HG03520 (cell line): ENCODE results near the gene AQP5.

Experiments
- ATAC-seq: cut with Tn5 transposase; IDR thresholded peaks from one replicate; pipeline ENCODE4 v1.9.1; 2021; ENCODE audit warnings: mild to moderate bottlenecking, moderate library complexity; ENCODE audit not compliant: unreplicated experiment

Gene AQP5

DNA sequence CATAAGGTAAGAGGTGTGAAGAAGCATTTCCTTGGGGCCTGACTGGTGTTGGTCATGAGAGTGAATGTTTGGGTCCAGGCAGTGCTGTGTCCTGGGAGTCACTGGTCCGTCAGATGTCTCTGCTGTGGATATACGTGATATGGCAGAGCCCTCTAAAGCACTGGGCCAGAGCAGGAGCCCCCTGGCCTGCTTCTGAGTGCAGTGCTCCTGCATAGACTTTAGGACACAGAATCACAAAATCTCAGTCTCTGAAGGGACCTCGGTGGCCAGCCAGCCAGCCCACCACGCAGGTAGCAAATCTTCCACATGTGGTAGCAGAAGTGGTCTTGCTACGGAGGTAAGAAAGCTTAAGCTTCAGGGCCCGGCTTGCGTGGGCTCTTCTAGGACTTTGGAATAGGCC lies 29.6 kb upstream of the AQP5 start:
- ATAC-seq: no peak

DNA sequence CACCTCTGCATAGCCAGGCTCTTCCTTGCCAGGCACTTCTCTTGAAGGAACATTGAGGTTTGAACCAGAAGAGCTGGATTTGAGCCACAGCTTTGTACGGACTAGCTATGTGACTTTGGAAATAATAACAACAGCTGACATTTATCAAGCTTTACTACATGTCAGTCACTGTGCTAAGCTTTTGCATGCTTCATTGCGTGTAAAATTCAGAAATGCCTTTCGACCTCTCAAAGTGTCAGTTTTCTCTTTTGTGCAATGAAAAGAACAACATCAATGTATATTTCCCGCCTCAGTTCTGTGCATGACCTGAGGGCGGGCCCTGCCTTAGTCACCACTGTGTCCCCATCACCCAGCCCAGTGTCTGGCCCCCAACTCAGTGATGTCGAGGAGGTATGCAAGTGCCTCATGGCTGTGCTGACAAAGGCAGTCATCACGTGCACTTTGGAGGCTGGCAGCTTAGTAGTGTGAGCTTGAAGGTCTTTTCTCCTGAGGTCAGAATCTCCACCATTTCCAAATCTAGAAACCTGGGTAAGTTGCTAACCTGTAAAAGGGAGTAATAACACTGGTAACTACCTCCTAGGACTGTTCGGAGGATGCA lies 29.0 kb upstream of the AQP5 start:
- ATAC-seq: no peak

DNA sequence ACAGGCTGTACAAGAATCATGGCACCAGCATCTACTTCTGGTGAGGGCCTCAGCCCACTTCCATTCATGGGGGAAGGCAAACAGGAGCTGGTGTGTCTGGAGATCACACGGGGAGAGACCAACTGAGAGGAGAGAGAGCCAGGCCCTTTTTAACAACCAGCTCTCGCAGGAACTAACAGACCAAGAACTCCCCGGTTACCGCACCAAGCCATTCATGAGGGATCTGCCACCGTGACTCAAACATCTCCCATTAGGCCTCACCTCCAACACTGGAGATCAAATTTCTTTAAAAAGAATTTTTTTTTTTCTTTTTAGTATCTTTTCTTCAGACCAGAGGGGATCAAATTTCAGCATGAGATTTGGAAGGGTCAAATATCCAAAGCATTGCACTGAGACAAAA lies 27.9 kb upstream of the AQP5 start:
- no peak for ATAC-seq

DNA sequence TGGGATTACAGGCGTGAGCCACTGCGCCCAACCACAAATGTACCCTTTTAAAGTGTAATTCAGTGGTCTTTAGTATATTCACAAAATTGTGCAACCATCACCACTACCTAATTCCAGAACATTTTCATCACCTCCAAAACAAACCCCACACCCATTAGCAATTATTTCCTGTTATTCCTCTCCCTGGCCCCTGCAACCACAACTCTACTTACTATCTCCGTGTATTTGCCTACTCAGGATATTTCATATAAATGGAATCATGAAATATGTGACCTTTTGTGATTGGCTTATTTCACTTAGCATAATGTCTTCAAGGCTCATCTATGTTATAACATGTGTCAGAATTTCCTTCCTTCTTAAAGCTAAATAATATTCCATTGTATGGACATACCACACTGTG lies 27.2 kb upstream of the AQP5 start:
- no peak for ATAC-seq

DNA sequence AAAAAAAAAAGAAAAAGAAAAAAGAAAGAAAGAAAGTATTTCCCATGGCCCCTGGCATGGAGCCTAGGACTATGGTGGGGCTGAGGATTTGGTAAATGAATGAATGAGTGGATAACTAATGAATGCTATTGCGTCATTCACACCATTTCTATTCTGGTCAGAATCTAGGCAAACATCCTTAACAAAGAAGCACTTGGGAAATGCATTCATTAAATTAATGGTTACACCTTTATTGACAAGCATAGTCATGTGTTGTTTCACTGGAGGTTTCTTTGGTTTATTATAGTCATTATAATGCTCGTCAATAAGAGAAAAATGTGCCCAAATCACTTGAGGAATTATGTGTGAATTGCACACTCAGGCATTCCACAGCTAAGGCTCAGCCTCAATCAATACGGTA lies 24.7 kb upstream of the AQP5 start:
- ATAC-seq: no peak

DNA sequence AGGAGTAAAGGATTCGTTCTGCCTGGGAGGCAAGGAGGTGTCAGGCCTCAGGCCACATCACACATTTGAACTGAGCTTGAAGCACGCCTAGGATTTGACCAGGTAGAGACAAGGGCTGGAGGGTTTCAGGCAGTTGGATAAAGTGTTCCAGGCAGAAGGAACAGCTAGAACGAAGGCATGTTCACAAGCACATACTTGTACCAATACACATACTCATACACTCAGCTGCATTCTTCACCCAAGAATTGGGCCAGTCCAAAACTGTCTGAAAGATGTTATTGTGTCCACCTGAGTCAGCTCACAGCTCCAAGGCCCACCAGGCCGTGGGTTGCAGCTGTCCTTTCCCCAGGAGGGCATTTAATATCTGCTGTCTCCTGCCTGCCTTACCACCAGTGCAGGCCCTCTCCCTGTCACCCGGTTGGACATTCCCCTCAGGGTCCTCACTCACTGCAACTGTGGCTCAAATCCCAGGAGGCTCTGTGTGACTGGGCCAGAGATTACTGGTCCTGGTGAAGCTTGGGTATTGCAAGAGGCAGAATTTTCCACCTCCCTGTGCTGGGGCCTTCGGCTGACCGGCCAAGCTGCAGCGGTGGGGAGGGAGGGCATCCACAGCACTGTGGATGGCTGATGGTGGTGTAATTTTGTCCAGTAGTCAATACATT lies 23.9 kb upstream of the AQP5 start:
- no peak for ATAC-seq

DNA sequence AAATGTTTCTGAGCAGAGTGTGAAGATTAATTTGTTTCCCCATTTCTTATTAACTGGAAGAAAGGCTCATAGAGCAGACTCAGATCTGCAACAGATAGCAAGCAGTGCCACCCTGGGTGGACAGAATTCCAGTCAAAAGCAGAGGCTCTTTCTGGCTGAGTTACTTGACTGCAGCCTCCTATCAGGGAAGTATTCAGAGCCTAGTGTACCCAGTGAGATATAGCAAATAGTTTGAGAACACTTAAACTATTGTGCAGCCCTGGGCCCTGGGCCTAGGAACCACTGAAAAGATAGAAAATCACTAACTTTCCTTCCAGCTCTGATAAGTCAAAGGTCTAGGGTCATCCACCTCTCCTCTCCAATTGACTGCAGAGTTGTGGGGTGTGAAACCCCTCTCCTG lies 22.4 kb upstream of the AQP5 start:
- no peak for ATAC-seq

DNA sequence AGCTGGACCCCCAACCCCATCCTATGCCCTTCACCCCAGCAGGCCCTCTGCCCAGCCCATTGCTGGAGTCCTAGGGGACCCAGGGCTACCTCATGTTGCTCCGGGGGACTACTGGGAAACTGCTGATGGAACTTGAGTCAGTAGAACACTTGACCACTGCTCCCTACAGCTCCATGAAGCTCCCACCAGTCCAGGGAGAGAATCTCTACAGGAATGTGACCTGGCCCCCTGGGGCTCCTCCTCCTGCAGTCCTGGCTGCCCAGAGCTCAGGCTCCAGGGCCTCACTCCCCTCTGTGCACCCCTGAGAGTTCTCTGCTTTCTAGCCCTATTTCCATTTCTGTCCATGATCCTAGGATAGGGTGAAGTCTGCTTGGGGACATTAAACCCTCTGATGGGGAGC lies 22.0 kb upstream of the AQP5 start:
- no peak for ATAC-seq

DNA sequence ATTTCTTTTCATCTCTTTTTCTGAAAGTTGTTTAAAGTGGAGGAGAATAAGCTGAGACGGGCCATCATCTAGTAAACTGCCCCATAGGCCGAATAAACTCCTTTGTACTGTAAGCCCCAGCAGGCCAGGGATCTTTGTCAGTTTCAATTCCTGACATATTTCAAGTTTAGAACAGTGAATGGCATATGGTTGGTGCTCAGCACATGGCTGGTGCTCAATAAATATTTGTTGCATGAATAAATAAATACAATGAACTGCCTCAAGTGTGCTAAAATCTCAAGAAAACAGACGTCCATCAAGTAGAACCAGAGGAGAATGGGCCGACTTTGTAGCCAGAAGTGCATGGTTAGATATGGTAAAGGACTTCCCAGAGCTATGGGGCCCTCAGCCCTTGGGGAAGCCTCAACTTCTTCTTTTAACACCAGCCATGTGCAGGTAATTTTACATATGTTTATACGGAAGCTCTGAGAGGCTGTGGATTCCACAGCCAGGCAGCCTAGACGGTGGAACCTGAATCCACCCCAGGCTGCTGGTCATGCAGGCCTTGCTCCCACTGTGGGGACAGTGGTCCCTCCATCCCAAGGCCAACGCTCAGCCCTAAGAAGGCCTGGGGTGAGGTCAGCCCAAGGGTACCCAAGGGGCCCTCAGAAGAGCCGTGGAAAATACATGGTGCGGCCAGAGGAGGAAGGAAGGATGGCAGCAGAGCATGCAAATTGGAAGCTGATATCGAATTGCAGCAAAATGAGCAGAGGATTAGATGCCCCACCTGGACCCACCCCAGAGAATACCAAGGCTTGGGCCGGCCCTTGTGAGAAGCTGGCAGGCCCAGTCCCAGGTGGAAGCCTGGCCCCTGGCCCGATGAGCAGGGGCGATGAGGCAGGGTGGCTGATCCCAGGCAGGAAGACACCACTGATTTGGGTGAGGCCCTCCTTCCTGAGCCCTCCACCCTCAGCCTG lies 19.8 kb upstream of the AQP5 start:
- ATAC-seq: no peak

DNA sequence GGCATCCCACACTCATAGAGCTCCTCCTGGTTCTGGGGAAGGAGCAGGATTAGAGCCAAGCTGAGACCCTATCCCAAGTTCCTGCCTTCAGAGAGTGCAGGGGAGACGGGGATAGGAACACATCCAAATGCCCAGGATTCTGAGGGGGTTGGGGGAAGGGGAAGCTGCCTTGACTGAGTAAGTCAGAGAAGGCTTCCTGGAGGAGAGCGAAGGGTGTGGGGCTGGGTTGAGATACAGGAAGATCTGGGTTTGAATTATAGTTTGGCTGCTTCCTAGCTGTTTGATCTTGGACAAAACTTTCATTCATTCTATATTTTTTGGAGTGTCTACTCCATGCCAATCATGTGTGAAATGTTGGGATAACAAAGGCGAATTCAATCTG lies 19.2 kb upstream of the AQP5 start:
- ATAC-seq: no peak

DNA sequence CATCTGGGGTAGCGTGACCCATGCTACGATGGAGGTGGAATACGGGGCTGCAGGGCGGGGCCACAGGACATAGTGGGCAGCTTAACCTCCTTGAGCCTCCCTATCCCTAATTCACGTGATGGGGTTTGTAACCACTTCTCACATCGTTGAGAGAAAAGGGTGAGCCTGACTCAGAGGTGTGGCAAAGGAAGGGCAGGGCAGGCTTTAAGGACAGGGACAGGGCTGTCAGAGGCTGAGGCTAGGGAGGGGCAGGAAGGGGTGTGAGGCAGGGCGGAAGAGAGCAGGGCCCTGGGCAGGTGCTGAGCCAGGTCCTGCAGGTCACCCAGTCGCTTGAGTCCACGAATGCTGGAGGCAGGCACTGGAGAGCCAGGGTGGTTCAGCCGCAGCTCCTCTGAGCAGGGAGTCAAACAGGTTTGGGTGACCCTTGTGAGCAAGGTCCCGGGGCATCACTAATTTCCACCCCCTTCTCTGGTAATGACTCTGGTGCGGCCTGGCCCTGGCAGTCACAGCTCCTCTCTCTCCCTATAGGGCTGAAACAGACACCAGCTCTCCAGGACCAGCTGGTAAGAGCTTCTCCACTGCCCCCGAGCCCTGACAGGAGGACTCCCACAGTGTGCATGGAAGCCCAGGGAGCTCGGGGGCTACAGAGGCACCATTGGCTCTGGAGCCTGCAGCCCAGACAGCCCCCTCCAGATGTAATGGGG lies 18.6 kb upstream of the AQP5 start:
- no peak for ATAC-seq

DNA sequence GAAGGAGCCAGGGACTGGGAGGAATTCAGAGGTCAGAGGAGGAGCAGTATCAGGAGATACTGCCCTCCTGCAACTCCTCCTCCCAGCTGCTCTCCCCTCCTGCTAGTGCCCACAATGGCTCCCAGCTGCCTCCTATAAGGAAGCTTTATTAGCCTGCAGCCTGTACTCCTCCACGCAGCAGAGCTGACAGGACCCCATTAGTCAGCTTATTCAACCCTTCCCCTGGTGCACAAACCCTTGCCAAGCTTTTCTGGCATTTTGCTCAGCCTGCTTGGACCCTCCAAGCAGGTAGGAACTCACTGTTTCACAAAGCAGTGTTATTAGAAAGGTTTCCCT lies 18.1 kb upstream of the AQP5 start:
- no peak for ATAC-seq

DNA sequence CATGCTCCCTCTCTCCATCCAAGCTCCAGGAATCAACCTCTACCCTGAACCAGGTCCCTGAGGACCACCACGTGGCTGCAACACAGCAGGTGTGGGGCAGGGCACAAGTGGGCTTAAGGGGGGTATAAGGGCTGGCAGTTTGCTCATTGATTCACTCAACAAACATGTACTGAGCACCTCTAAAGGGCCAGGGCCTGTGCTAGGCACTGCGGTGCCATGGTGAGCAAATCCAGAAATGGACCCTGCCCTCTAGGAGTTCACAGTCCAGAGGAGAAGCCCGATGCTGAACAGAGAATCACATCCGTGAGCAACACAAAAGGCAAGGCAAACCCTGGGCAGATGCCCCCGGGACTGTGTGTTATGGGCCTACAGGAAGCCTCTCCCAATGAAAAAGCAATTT lies 17.6 kb upstream of the AQP5 start:
- no peak for ATAC-seq

DNA sequence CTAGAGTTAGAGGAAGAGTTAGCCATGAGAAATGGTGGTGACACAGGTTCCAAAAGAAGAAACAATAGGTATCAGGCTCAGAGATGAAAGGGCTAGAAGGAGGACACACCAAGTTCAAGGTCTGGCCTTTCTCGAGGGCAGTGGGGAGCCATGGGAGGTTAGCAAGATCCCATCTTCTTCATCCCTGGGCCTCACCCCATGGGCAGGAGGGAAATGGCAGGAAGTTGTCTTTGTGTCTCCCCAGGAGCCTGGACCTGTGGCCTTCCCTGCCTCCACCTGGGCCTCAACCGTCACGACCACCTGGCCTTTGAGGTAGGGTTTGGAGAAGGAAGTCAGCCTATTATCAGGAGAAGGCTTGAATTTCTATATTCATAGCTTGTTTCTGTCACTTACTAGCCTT lies 17.0 kb upstream of the AQP5 start:
- ATAC-seq: no peak

DNA sequence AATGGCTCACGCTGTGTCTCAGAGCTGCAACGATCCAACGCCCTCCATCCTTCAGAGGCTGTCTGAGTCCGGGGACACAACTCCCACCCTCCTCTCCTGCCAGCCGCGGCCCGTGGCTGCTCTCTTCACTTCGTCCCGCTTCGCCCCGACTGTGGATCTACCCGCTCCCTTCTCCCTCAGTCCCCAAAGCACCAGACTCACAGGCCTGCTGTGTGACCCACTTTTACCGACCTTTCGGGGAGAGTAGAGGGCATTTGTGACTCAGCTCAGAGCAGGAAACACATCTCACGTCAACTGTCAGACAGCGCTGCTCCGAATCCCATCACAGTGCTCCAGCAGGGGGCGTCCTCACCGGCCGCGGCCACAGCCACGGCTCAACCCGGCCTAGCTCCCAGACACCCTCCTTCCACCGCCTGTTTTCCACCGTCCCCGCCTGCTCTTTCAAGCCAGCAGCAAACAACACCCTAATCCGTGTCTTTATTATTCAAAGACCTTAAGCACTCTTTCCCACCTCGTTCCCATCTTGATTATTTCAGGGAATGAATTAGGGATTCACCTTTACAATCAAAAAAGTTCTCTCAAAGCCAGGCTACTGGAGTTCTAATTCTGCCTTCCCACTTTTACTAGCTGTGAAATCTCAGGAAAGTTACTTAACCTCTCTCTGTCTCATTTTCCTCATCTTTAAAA lies 16.1 kb upstream of the AQP5 start:
- no peak for ATAC-seq

DNA sequence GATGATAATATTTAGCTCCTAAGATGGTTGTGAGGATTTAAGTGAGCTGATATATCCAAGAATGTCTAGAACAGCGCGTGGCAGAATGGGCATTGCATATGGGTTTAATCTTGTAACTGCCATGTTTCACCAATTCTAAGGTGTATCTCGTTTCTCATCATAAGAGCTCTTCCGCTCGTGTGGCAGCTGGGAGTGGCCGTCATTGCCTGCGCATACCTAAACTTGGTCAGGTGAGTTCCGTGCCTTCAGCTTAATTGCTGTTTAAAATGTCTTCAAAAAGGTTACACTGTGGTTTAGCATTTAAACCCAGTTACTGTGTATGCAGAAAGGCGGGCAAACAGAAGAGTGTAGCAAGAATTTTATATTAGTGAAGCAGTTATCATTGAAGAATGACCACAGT lies 15.6 kb upstream of the AQP5 start:
- no peak for ATAC-seq

DNA sequence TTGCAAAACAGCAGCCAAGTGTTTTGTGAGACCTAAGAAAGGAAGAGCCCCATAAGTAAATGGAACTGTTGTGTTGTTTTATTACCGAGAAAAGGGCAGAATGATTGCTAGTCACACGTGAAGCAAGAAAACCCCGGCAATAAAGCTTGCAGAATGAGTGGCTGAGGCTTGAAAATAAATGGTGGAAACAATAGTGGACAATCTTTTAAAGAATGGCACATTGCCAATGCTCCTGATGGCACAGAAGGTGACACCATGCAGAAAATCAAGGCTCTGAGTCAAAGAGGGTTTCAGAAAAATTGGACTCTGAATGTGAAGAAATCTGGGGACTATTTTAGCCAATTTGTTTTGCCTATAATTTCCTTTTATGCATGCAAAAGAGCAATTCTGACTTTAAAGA lies 15.2 kb upstream of the AQP5 start:
- ATAC-seq: no peak

DNA sequence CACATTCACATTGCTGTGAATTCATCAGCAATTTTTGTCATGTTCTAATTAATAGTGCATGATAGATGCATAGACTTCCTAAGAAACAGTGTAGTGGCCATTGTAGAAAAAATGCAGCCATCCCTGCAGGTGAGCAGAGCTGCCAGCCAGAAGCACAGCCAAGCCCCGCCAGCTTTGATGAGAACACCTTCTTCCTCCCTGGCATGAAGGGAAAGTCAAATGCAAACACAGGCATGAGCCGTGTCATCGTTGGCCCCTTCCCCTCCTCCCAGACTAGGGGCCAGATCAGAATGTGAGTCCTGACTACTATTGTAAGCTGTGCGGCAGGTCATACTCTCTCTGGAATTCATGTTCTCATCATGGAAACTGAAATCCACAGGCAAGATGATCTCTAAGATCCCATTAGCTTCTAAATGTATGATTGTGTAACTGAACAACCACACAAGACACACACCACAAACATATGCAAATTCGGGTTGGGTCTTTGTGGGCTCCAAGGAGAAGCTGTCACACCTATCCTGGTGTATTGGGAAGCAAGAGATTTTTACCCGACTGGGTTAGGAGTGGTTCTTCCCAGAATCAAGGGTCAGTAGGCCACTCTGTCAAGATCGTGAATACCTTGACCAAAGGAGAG lies 14.0 kb upstream of the AQP5 start:
- no peak for ATAC-seq

DNA sequence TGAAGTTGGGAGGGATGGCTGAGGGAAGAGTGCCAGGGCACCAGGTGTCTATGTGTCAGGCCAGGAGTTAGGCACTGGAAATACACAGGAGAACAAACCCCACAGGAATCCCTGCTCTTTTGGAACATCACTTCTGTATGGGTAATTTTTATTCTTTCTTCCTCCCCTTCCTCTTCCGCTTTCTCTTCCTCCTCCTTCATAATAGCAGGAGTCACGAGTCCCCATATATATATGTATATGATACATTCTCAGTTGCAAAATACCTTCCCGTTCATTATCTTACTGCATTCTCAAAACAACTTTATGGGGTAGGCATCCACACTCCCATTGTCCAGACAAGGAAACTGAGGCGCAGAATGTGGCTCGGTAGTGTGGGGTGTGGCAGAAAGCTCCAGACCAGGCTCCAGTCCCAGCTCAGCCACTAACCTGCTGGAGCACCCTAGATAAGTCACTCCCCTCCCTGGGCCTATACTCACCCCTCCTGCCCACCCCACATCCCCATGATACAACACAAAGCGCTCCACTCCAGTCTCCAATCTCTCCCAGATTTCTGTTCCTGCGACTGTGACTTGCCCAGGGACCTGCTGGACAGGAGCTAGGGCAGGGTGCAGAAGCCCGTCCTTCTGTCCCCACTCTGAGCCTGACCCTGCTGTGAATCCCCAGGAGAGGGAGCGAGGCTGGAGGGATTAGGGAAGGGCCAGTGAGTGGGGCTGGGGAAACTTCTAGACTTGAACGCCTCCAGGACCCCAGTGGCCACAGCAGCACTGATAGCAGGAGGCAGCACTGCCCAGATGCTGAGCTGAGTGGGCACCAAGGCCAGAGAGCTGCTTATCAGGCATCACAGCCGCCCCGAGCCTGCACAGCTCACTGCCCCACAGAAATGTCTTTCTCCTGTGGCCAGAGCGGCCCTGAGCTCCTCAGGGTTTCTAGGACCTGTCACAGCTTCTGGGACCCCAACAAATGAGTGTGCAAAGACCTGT lies 12.5 kb upstream of the AQP5 start:
- ATAC-seq: no peak
